Measurements from ENCODE around the gene CELA3A. TPM values are rescaled to one million over a fixed set of nuclear protein-coding genes. Genes with fewer than 3 reads are reported as not detected.

CELA3A gene
- total RNA-seq, 1 donor from 2014 or later: not detected

DNA sequence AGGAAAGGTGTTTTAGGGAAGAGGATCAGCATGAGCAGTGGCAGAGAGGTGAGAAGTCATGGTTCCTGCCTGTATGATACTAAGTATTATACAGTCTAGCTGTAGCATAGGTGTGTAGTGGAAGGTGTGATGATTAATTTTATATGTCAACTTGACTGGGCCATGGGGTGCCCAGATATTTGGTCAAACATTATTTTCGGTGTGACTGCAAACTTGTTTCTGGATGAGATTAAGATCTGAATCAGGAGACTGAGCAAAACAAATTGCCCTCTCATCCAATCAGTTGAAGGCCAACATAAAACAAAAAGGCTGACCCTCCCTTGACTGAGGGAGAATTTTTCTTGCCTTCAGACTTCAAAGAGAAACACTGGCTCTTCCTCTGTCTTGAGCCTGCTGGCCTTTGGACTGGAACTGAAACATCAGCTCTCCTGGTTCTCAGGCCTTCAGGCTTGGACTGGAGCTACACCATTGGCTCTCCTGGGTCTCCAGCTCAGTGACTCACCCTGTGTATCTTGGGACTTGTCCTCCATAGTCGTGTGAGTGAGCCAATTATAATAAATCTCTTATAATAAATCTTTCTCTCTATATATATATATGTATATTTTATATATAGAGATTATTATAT lies 44.3 kb downstream of the CELA3A start:
- H3K27ac ChIP-seq (ENCODE audit: low read depth, low read length): no peak overlapping the region
- H3K36me3 ChIP-seq (ENCODE audit: insufficient read depth, low read length): no peaks in the 10 kb centered on the region
- no peak overlapping the region for H3K4me2 ChIP-seq (ENCODE audit: low read length)
- H3K9me3 ChIP-seq (ENCODE audit: insufficient read depth, low read depth, low read length): peaks cover 2% of the 10 kb centered on the region
- H3K9ac ChIP-seq (ENCODE audit: low read length): peak overlapping the region; percentile 17
- FAIRE-seq: no peak
- Mint-ChIP-seq H3K36me3 (ENCODE audit: low read depth, unreplicated experiment) (no peaks in the 10 kb centered on the region), H3K27ac (ENCODE audit: unreplicated experiment) (no peak overlapping the region), H3K9me3 (ENCODE audit: unreplicated experiment) (peaks cover 4% of the 10 kb centered on the region), H3K27me3 (ENCODE audit: low read depth, unreplicated experiment) (no peaks in the 10 kb centered on the region), H3K4me1 (ENCODE audit: low read depth, unreplicated experiment) (peaks cover 13% of the 10 kb centered on the region), H3K4me3 (ENCODE audit: unreplicated experiment) (no peak overlapping the region)
- H3K4me3 ChIP-seq (ENCODE audit: insufficient read depth, low read depth, low read length): no peak overlapping the region
- H4K20me1 ChIP-seq (ENCODE audit: insufficient read depth, low read length): no peaks in the 10 kb centered on the region
- no peak for DNase-seq (ENCODE audit: low read depth)
- H3K27me3 ChIP-seq (ENCODE audit: insufficient read depth, low read length): no peaks in the 10 kb centered on the region
- no peaks in the 10 kb centered on the region for H3K79me2 ChIP-seq (ENCODE audit: insufficient read depth, low read length)
- peaks cover 14% of the 10 kb centered on the region for H3K4me1 ChIP-seq (ENCODE audit: insufficient read depth, low read length)
- H2AFZ ChIP-seq (ENCODE audit: low read depth, low read length): no peak overlapping the region
- TF ChIP-seq, protein P1, sequence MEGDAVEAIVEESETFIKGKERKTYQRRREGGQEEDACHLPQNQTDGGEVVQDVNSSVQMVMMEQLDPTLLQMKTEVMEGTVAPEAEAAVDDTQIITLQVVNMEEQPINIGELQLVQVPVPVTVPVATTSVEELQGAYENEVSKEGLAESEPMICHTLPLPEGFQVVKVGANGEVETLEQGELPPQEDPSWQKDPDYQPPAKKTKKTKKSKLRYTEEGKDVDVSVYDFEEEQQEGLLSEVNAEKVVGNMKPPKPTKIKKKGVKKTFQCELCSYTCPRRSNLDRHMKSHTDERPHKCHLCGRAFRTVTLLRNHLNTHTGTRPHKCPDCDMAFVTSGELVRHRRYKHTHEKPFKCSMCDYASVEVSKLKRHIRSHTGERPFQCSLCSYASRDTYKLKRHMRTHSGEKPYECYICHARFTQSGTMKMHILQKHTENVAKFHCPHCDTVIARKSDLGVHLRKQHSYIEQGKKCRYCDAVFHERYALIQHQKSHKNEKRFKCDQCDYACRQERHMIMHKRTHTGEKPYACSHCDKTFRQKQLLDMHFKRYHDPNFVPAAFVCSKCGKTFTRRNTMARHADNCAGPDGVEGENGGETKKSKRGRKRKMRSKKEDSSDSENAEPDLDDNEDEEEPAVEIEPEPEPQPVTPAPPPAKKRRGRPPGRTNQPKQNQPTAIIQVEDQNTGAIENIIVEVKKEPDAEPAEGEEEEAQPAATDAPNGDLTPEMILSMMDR (IDR thresholded peaks at IDR 0.05; ENCODE audit: insufficient read depth, low read depth, low read length): no peak
- TF ChIP-seq EZH2 (IDR thresholded peaks at IDR 0.05; ENCODE audit: insufficient read depth, low read length): no peak

DNA sequence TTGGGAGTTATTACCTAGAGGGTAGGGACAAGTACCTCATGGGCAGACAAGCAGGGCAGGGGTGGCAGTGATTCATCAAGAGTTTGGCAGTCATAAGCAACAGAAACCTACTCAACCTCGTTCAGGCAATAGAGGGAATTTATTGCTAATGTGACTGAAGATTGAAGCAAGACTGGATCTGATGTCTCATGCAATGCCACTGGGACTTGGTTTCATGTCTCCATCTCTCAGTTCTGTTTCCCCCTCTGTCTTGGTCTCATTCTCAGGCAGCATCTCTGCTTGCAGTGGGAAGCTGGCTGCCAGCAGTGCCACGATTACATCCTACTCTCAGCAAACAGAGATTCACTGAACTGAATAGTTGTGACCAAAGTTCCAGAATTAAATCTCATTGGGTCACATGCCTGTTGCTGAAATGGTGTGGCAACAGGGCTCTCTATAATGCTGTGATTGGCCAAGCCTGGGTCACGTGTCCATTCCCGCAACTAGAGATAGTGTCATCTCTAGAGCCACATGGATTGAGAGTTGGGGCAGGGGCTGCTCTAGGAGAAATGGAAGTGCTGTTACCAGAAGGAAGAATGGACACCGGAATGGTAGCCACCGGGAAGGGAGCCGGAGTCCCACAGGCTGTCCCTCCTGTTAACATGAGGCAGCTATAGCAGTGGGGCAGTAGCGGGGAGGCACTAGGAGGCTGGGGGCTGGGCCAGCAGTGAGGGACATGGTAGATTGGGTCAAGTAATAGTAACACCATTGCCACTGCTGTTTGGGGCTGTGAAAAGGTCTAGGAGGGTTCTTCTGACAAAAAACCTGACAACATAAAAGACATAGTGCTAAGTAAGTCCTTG lies 47.1 kb downstream of the CELA3A start:
- Histone ChIP-seq H3K9me3 (ENCODE audit: insufficient read depth, low read depth, low read length) (peaks cover 2% of the 10 kb centered on the region), H3K27ac (ENCODE audit: low read depth, low read length) (no peak overlapping the region), H3K79me2 (ENCODE audit: insufficient read depth, low read length) (peaks cover 11% of the 10 kb centered on the region), H3K4me2 (ENCODE audit: low read length) (no peak overlapping the region), H3K4me3 (ENCODE audit: insufficient read depth, low read depth, low read length) (no peak overlapping the region), H3K9ac (ENCODE audit: low read length) (no peak overlapping the region), H3K36me3 (ENCODE audit: insufficient read depth, low read length) (no peaks in the 10 kb centered on the region), H2AFZ (ENCODE audit: low read depth, low read length) (no peak overlapping the region), H4K20me1 (ENCODE audit: insufficient read depth, low read length) (peaks cover 4% of the 10 kb centered on the region), H3K27me3 (ENCODE audit: insufficient read depth, low read length) (no peaks in the 10 kb centered on the region), H3K4me1 (ENCODE audit: insufficient read depth, low read length) (peaks cover 14% of the 10 kb centered on the region)
- Mint-ChIP-seq H3K9me3 (ENCODE audit: unreplicated experiment) (peaks cover 4% of the 10 kb centered on the region), H3K27ac (ENCODE audit: unreplicated experiment) (no peak overlapping the region), H3K4me1 (ENCODE audit: low read depth, unreplicated experiment) (peaks cover 13% of the 10 kb centered on the region), H3K27me3 (ENCODE audit: low read depth, unreplicated experiment) (no peaks in the 10 kb centered on the region), H3K4me3 (ENCODE audit: unreplicated experiment) (no peak overlapping the region), H3K36me3 (ENCODE audit: low read depth, unreplicated experiment) (no peaks in the 10 kb centered on the region)
- FAIRE-seq: no peak
- DNase-seq (ENCODE audit: low read depth): no peak
- no peak for TF ChIP-seq EZH2 (IDR thresholded peaks at IDR 0.05; ENCODE audit: insufficient read depth, low read length)
- TF ChIP-seq, protein P1 (IDR thresholded peaks at IDR 0.05; ENCODE audit: insufficient read depth, low read depth, low read length): no peak

Data from astrocyte (in vitro differentiated cells and primary cell).